Keratinocyte (primary cell): ENCODE measurements around the gene NID2.

Source experiments
- CTCF ChIP-seq, 3 experiments: IDR thresholded peaks in 1 of 3; conservative IDR thresholded peaks in 1 of 3; optimal IDR thresholded peaks in 1 of 3; 2 replicates in 2 of 3; 3 replicates in 1 of 3; pipeline versions ENCODE3 to v1.5.1; 2011; ENCODE audit warnings: low read length in 3 of 3, mild to moderate bottlenecking in 3 of 3, moderate library complexity in 2 of 3, control low read depth in 1 of 3, inconsistent platforms in 1 of 3; ENCODE audit not compliant: insufficient read depth in 2 of 3; ENCODE audit errors: extremely low read depth in 1 of 3
- EZH2 ChIP-seq: IDR thresholded peaks from one replicate; pipeline ENCODE4 v1.6.1; 2012; ENCODE audit warnings: inconsistent platforms, mild to moderate bottlenecking, low read length, moderate library complexity

DNA sequence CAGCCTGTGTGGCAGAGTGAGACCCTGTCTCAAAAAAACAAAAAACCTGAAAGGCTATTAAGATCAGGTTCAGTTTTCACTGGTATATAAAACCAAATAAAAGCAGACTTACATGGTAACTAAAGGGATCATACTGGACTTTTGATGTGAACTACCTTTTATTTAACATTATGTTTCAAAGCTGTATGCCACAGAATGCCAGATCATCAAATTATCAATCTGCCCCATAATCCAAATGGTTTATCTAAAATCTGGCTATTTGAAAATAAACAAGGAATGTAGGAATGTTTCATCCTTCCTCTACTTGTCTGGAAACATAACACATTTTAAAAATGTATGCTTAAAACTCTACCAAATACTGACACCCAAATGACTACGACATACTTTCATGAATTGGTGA, 14.2 kb downstream of the NID2 start:
- no peak for TF ChIP-seq EZH2
- TF ChIP-seq CTCF (optimal IDR thresholded peaks at IDR 0.05 in 1 of 3, IDR thresholded peaks at IDR 0.05 in 1 of 3, conservative IDR thresholded peaks at IDR 0.05 in 1 of 3; ENCODE audit: extremely low read depth in 1 of 3, insufficient read depth in 2 of 3, low read length in 3 of 3) = no peak
